NB4 (cell line): Measurements from ENCODE around the gene FXYD7.
"Not testable (repeated sequence)": the region's sequence is repeated elsewhere in the genome, so short reads cannot be mapped to it uniquely, and the experiment has no call there.

Experiments used
- POLR2A ChIP-seq: IDR thresholded peaks from 2 replicates; pipeline ENCODE4 v1.6.1; 2011; ENCODE audit warnings: mild to moderate bottlenecking; ENCODE audit not compliant: insufficient read length; ENCODE audit errors: extremely low read depth
- TF ChIP-seq, protein P1 (sequence below): IDR thresholded peaks from one replicate; pipeline ENCODE4 v1.5.1; 2012; ENCODE audit warnings: low read depth, low read length
- TF ChIP-seq, protein P2 (sequence below): IDR thresholded peaks from 2 replicates; pipeline ENCODE4 v1.6.1; 2011; ENCODE audit warnings: low read depth, low read length

DNA sequence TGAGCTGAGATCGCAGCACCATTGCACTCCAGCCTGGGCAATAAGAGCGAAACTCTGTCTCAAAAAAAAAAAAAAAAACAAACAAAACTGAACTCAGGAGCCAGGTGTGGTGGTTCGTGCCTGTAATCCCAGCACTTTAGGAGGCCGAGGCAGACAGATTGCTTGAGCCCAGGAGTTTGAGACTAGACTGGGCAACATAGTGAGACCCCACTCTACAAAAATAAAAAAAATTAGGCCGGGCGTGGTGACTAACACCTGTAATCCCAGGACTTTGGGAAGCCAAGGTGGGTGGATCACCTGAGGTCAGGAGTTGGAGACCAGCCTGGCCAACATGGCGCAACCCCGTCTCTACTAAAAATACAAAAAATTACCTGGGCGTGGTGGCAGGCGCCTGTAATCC is 41.1 kb upstream of the FXYD7 start:
- TF ChIP-seq, protein P1, sequence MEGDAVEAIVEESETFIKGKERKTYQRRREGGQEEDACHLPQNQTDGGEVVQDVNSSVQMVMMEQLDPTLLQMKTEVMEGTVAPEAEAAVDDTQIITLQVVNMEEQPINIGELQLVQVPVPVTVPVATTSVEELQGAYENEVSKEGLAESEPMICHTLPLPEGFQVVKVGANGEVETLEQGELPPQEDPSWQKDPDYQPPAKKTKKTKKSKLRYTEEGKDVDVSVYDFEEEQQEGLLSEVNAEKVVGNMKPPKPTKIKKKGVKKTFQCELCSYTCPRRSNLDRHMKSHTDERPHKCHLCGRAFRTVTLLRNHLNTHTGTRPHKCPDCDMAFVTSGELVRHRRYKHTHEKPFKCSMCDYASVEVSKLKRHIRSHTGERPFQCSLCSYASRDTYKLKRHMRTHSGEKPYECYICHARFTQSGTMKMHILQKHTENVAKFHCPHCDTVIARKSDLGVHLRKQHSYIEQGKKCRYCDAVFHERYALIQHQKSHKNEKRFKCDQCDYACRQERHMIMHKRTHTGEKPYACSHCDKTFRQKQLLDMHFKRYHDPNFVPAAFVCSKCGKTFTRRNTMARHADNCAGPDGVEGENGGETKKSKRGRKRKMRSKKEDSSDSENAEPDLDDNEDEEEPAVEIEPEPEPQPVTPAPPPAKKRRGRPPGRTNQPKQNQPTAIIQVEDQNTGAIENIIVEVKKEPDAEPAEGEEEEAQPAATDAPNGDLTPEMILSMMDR, result not testable (repeated sequence)
- TF ChIP-seq POLR2A, result not testable (repeated sequence)
- TF ChIP-seq, protein P2, sequence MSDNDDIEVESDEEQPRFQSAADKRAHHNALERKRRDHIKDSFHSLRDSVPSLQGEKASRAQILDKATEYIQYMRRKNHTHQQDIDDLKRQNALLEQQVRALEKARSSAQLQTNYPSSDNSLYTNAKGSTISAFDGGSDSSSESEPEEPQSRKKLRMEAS, result not testable (repeated sequence)
